ENCODE results near the gene EEF1G. TPM values are rescaled to one million over a fixed set of nuclear protein-coding genes. Genes with fewer than 3 reads are reported as not detected.

The EEF1G gene
- total RNA-seq, 4 donors from 2014 or later, result 1,301 to 1,426 (median 1,363) TPM

GRCh38 chr11:62540804-62541701, 32.6 kb downstream of the EEF1G start:
- Histone ChIP-seq H3K4me3 (peak overlapping the region in 1 of 2 donors; percentile 17), H3K4me1 (peaks cover 20 to 46% of the 10 kb centered on the region in 2 donors), H3K9me3 (no peaks in the 10 kb centered on the region), H3K27ac (peak overlapping the region; percentile 95 to 99), H3K27me3 (no peaks in the 10 kb centered on the region), H3K36me3 (no peaks in the 10 kb centered on the region)
- TF ChIP-seq POLR2A (IDR thresholded peaks at IDR 0.05), result no peak
- TF ChIP-seq CTCF (IDR thresholded peaks at IDR 0.05), result no peak
- intact Hi-C loops (cut with DNase I; ENCODE audit: low total_unique reads), result no loop called here
- peak; percentile 33 to 62 for DNase-seq

- H3K4me1 ChIP-seq, result peaks cover 20 to 52% of the 10 kb centered on the region in 2 donors
- no peaks in the 10 kb centered on the region for H3K27me3 ChIP-seq
- peak overlapping the region; percentile 95 to 99 for H3K27ac ChIP-seq
- H3K36me3 ChIP-seq, result no peaks in the 10 kb centered on the region
- intact Hi-C loops (cut with DNase I; ENCODE audit: low total_unique reads), result no loop called here
- TF ChIP-seq POLR2A (IDR thresholded peaks at IDR 0.05), result no peak
- TF ChIP-seq CTCF (IDR thresholded peaks at IDR 0.05), result no peak
- no peaks in the 10 kb centered on the region for H3K9me3 ChIP-seq
- DNase-seq, result peak; percentile 91 to 93
- H3K4me3 ChIP-seq, result peak overlapping the region; percentile 8 to 24
These were observed 34.3 kb downstream of the EEF1G start for GRCh38 chr11:62539238-62539925.

GRCh38 chr11:62538470-62539237, 35.0 kb downstream of the EEF1G start:
- peaks cover 20 to 52% of the 10 kb centered on the region in 2 donors for H3K4me1 ChIP-seq
- intact Hi-C loops (cut with DNase I; ENCODE audit: low total_unique reads), result no loop called here
- no peaks in the 10 kb centered on the region for H3K9me3 ChIP-seq
- no peaks in the 10 kb centered on the region for H3K36me3 ChIP-seq
- H3K27ac ChIP-seq, result peak overlapping the region; percentile 95 to 99
- H3K27me3 ChIP-seq, result no peaks in the 10 kb centered on the region
- TF ChIP-seq CTCF (IDR thresholded peaks at IDR 0.05) (no peak), POLR2A (IDR thresholded peaks at IDR 0.05) (no peak)
- peak overlapping the region; percentile 6 to 8 for H3K4me3 ChIP-seq
- DNase-seq, result no peak

- Histone ChIP-seq H3K27ac (peak overlapping the region; percentile 95 to 99), H3K36me3 (no peaks in the 10 kb centered on the region), H3K4me1 (peaks cover 14 to 42% of the 10 kb centered on the region in 2 donors), H3K27me3 (no peaks in the 10 kb centered on the region), H3K4me3 (peak overlapping the region in 1 of 2 donors; percentile 8), H3K9me3 (no peaks in the 10 kb centered on the region)
- DNase-seq, result peak in 1 of 2 donors; percentile 58
- intact Hi-C loops (cut with DNase I; ENCODE audit: low total_unique reads), result no loop called here
- TF ChIP-seq POLR2A (IDR thresholded peaks at IDR 0.05), result no peak
- no peak for TF ChIP-seq CTCF (IDR thresholded peaks at IDR 0.05)
These were observed 37.3 kb downstream of the EEF1G start for GRCh38 chr11:62536301-62536957.

Data from uterus (tissue), 4 donors.